ENCODE measurements around the gene CCDC27.

CCDC27 gene

GRCh38 chr1:3814065-3814464 lies 61.8 kb downstream of the CCDC27 start:
- no peaks in the 10 kb centered on the region for H3K4me1 Mint-ChIP-seq
- no peak overlapping the region for H3K4me3 Mint-ChIP-seq
- TF ChIP-seq CTCF (IDR thresholded peaks at IDR 0.05; ENCODE audit: unreplicated experiment in 3 of 3) = no peak
- peaks cover 23% of the 10 kb centered on the region for H3K36me3 Mint-ChIP-seq (ENCODE audit: low read depth)
- no peak overlapping the region for H3K27ac Mint-ChIP-seq
- no peaks in the 10 kb centered on the region for H3K27me3 Mint-ChIP-seq (ENCODE audit: low read depth)
- no peaks in the 10 kb centered on the region for H3K9me3 Mint-ChIP-seq

- H3K27me3 Mint-ChIP-seq (ENCODE audit: low read depth) = no peaks in the 10 kb centered on the region
- H3K4me3 Mint-ChIP-seq = no peak overlapping the region
Measured at GRCh38 chr1:3814771-3815561, 62.7 kb downstream of the CCDC27 start.

DNA sequence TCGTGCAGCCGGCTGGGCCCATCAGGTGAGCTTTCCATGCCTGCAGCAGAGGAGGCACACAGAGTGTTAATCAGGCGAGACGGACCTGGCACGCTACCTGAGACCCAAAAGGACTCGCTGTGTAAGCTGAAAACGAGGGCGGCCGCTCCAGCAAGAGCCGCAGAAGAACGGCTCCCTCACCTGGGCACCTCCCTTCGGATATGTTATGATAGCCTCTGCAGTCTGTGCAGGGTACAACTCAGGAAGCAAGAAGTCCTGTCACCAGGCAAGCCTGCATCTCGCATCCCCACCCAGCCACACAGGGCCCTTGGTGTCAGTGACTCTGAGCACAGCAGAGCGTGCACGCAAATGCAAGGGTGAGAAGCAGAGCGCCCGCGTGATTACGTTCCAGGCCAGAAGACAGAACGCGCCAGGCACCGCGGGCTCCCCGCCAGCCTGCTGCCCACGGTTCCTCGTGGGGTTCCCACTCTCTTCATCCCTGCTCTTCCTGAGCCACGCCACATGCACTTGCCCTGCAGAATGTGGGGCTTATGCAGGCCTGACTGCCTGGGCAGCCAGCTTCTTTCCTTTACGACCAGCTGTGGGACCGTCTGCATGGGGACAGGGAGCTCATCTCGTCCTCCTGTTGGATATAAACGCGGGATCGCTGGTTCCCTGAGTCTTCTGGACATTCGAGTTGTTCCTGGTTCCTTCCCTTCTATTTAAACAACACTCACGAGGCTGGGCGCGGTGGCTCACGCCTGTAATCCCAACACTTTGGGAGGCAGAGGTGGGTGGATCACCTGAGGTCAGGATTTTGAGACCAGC lies 64.3 kb downstream of the CCDC27 start:
- no peak overlapping the region for H3K4me3 Mint-ChIP-seq
- no peak for TF ChIP-seq CTCF (IDR thresholded peaks at IDR 0.05; ENCODE audit: unreplicated experiment in 3 of 3)
- peaks cover 16% of the 10 kb centered on the region for H3K4me1 Mint-ChIP-seq
- H3K9me3 Mint-ChIP-seq = no peaks in the 10 kb centered on the region
- peaks cover 41% of the 10 kb centered on the region for H3K36me3 Mint-ChIP-seq (ENCODE audit: low read depth)
- no peaks in the 10 kb centered on the region for H3K27me3 Mint-ChIP-seq (ENCODE audit: low read depth)
- no peak overlapping the region for H3K27ac Mint-ChIP-seq

More at GRCh38 chr1:3814771-3815561, 62.7 kb downstream of the CCDC27 start:
- Mint-ChIP-seq H3K36me3 (ENCODE audit: low read depth) (peaks cover 32% of the 10 kb centered on the region), H3K27ac (peak overlapping the region; percentile 9 to 46 (median 21)), H3K9me3 (no peaks in the 10 kb centered on the region), H3K4me1 (peaks cover 8% of the 10 kb centered on the region)
- no peak for TF ChIP-seq CTCF (IDR thresholded peaks at IDR 0.05; ENCODE audit: unreplicated experiment in 3 of 3)

GRCh38 chr1:3817138-3817740 lies 65.0 kb downstream of the CCDC27 start:
- Mint-ChIP-seq H3K4me3 (no peak overlapping the region), H3K27me3 (ENCODE audit: low read depth) (no peaks in the 10 kb centered on the region), H3K4me1 (peaks cover 18% of the 10 kb centered on the region), H3K27ac (no peak overlapping the region), H3K9me3 (no peaks in the 10 kb centered on the region), H3K36me3 (ENCODE audit: low read depth) (peaks cover 48% of the 10 kb centered on the region)
- TF ChIP-seq CTCF (IDR thresholded peaks at IDR 0.05; ENCODE audit: unreplicated experiment in 3 of 3) = no peak

GRCh38 chr1:3817821-3818597 lies 65.8 kb downstream of the CCDC27 start:
- Mint-ChIP-seq H3K27ac (no peak overlapping the region), H3K9me3 (no peaks in the 10 kb centered on the region), H3K4me1 (peaks cover 18% of the 10 kb centered on the region), H3K4me3 (no peak overlapping the region), H3K27me3 (ENCODE audit: low read depth) (no peaks in the 10 kb centered on the region), H3K36me3 (ENCODE audit: low read depth) (peaks cover 55% of the 10 kb centered on the region)
- no peak for TF ChIP-seq CTCF (IDR thresholded peaks at IDR 0.05; ENCODE audit: unreplicated experiment in 3 of 3)
